DOHH2 (cell line): ENCODE results near the gene FOXRED2.

Experiments used
- EZH2phosphoT487 ChIP-seq: fragments of 200-600 bp; sonication (generic); IDR thresholded peaks from 2 replicates; pipeline ENCODE4 v1.6.1; 2017; ENCODE audit warnings: borderline replicate concordance, mild to moderate bottlenecking, antibody characterized with exemption, low read length, moderate library complexity, mixed read lengths
- TF ChIP-seq, protein P1 (sequence below): fragments of 200-600 bp; sonication (generic); IDR thresholded peaks from one replicate; pipeline ENCODE4 v1.5.1; 2014; ENCODE audit warnings: antibody characterized with exemption, mild to moderate bottlenecking, low read depth, low read length; ENCODE audit not compliant: poor library complexity, severe bottlenecking

DNA sequence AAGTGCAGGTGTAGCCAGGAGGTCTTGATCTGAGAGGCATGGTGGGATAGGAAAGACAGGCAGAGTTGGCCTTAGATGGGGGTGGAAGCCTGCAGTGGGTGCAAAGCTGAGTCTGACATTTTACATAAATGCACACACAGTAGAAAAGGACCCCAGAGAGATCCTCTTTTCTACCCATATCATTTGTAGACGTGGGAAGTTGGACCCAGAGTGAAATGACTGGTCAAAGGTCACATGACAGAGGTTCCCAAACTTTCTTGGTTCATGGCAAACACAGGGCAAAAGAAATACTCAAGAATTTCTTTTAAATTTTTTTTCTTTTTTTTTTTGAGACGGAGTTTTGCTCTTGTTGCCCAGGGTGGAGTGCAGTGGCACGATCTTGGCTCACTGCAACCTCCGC lies 6.2 kb upstream of the FOXRED2 start:
- TF ChIP-seq, protein P1, sequence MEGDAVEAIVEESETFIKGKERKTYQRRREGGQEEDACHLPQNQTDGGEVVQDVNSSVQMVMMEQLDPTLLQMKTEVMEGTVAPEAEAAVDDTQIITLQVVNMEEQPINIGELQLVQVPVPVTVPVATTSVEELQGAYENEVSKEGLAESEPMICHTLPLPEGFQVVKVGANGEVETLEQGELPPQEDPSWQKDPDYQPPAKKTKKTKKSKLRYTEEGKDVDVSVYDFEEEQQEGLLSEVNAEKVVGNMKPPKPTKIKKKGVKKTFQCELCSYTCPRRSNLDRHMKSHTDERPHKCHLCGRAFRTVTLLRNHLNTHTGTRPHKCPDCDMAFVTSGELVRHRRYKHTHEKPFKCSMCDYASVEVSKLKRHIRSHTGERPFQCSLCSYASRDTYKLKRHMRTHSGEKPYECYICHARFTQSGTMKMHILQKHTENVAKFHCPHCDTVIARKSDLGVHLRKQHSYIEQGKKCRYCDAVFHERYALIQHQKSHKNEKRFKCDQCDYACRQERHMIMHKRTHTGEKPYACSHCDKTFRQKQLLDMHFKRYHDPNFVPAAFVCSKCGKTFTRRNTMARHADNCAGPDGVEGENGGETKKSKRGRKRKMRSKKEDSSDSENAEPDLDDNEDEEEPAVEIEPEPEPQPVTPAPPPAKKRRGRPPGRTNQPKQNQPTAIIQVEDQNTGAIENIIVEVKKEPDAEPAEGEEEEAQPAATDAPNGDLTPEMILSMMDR = no peak
- no peak for TF ChIP-seq EZH2phosphoT487
